ENCODE data around the gene CCM2.

The CCM2 gene

GRCh38 chr7:45035371-45035770, 35.4 kb downstream of the CCM2 start:
- no peak overlapping the region for H3K4me3 ChIP-seq (ENCODE audit: low read depth, low read length)
- no peaks in the 10 kb centered on the region for H3K4me1 ChIP-seq
- TF ChIP-seq, protein P1, sequence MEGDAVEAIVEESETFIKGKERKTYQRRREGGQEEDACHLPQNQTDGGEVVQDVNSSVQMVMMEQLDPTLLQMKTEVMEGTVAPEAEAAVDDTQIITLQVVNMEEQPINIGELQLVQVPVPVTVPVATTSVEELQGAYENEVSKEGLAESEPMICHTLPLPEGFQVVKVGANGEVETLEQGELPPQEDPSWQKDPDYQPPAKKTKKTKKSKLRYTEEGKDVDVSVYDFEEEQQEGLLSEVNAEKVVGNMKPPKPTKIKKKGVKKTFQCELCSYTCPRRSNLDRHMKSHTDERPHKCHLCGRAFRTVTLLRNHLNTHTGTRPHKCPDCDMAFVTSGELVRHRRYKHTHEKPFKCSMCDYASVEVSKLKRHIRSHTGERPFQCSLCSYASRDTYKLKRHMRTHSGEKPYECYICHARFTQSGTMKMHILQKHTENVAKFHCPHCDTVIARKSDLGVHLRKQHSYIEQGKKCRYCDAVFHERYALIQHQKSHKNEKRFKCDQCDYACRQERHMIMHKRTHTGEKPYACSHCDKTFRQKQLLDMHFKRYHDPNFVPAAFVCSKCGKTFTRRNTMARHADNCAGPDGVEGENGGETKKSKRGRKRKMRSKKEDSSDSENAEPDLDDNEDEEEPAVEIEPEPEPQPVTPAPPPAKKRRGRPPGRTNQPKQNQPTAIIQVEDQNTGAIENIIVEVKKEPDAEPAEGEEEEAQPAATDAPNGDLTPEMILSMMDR (IDR thresholded peaks at IDR 0.05): no peak

GRCh38 chr7:45035893-45036292, 35.9 kb downstream of the CCM2 start:
- H2AFZ ChIP-seq: no peak overlapping the region
- no peaks in the 10 kb centered on the region for H3K36me3 ChIP-seq (ENCODE audit: control insufficient read depth, insufficient read depth, low read length)
- no peaks in the 10 kb centered on the region for H3K9me3 ChIP-seq (ENCODE audit: control insufficient read depth, low read length)
- H3K9ac ChIP-seq: no peak overlapping the region
- H3K4me3 ChIP-seq (ENCODE audit: low read depth, low read length): no peak overlapping the region
- no peaks in the 10 kb centered on the region for H3K27me3 ChIP-seq (ENCODE audit: control insufficient read depth, insufficient read depth, low read length)
- no peaks in the 10 kb centered on the region for H3K4me1 ChIP-seq
- H3K27ac ChIP-seq: no peak overlapping the region
- no peak overlapping the region for H3K4me2 ChIP-seq (ENCODE audit: low read length)
- TF ChIP-seq, protein P1 (IDR thresholded peaks at IDR 0.05): no peak
- H3K79me2 ChIP-seq: peaks cover 43% of the 10 kb centered on the region

More at GRCh38 chr7:45035371-45035770, 35.4 kb downstream of the CCM2 start:
- Histone ChIP-seq H3K27me3 (ENCODE audit: control insufficient read depth, insufficient read depth, low read length) (no peaks in the 10 kb centered on the region), H3K79me2 (peaks cover 46% of the 10 kb centered on the region), H3K36me3 (ENCODE audit: control insufficient read depth, insufficient read depth, low read length) (no peaks in the 10 kb centered on the region), H3K27ac (no peak overlapping the region), H3K9ac (no peak overlapping the region), H3K4me2 (ENCODE audit: low read length) (no peak overlapping the region), H3K9me3 (ENCODE audit: control insufficient read depth, low read length) (no peaks in the 10 kb centered on the region), H2AFZ (no peak overlapping the region)

DNA sequence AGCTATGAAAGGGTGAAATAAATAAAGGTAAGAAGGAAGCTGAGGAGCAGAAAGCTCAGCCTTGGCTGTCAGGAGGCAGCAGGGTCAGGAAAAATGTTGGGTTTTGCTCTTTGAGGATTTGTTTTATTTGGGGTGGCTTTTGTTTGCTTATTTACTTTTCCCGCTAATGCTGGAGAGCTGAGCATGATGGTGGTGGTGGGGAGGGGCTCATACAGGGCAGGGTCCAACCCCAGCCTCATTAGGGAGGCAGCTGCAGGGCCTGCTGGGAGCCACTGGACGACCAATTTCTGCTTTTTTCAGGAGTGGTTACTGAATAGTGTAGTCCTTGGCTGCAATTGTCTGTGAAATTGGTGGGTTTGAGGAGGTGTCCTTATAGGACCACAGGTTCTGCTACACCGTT, 36.3 kb downstream of the CCM2 start:
- H3K4me3 ChIP-seq (ENCODE audit: low read depth, low read length): no peak overlapping the region
- H3K9ac ChIP-seq: no peak overlapping the region
- no peaks in the 10 kb centered on the region for H3K36me3 ChIP-seq (ENCODE audit: control insufficient read depth, insufficient read depth, low read length)
- no peaks in the 10 kb centered on the region for H3K27me3 ChIP-seq (ENCODE audit: control insufficient read depth, insufficient read depth, low read length)
- H3K4me1 ChIP-seq: no peaks in the 10 kb centered on the region
- no peak overlapping the region for H2AFZ ChIP-seq
- no peak overlapping the region for H3K27ac ChIP-seq
- H3K9me3 ChIP-seq (ENCODE audit: control insufficient read depth, low read length): no peaks in the 10 kb centered on the region
- H3K79me2 ChIP-seq: peaks cover 40% of the 10 kb centered on the region
- TF ChIP-seq, protein P1 (IDR thresholded peaks at IDR 0.05): no peak
- no peak overlapping the region for H3K4me2 ChIP-seq (ENCODE audit: low read length)

GRCh38 chr7:45036796-45037195, 36.8 kb downstream of the CCM2 start:
- Histone ChIP-seq H3K4me1 (no peaks in the 10 kb centered on the region), H3K36me3 (ENCODE audit: control insufficient read depth, insufficient read depth, low read length) (no peaks in the 10 kb centered on the region), H3K9ac (no peak overlapping the region), H3K79me2 (peaks cover 39% of the 10 kb centered on the region), H3K27me3 (ENCODE audit: control insufficient read depth, insufficient read depth, low read length) (no peaks in the 10 kb centered on the region), H2AFZ (no peak overlapping the region), H3K4me2 (ENCODE audit: low read length) (no peak overlapping the region), H3K9me3 (ENCODE audit: control insufficient read depth, low read length) (no peaks in the 10 kb centered on the region), H3K27ac (no peak overlapping the region), H3K4me3 (ENCODE audit: low read depth, low read length) (no peak overlapping the region)
- TF ChIP-seq, protein P1 (IDR thresholded peaks at IDR 0.05): no peak

- Histone ChIP-seq H3K4me3 (ENCODE audit: low read depth, low read length) (no peak overlapping the region), H3K27ac (no peak overlapping the region), H3K9me3 (ENCODE audit: control insufficient read depth, low read length) (no peaks in the 10 kb centered on the region), H3K79me2 (peaks cover 31% of the 10 kb centered on the region), H2AFZ (no peak overlapping the region), H3K4me1 (no peaks in the 10 kb centered on the region), H3K27me3 (ENCODE audit: control insufficient read depth, insufficient read depth, low read length) (no peaks in the 10 kb centered on the region), H3K9ac (no peak overlapping the region), H3K36me3 (ENCODE audit: control insufficient read depth, insufficient read depth, low read length) (no peaks in the 10 kb centered on the region), H3K4me2 (ENCODE audit: low read length) (no peak overlapping the region)
- TF ChIP-seq, protein P1 (IDR thresholded peaks at IDR 0.05): no peak
These were observed 37.9 kb downstream of the CCM2 start for GRCh38 chr7:45037876-45038275.

Data from parathyroid adenoma (tissue), 2 donors.